GM18517 (cell line): ENCODE results near the gene NEURL2.
"Not testable (repeated sequence)": the region's sequence is repeated elsewhere in the genome, so short reads cannot be mapped to it uniquely, and the experiment has no call there.

Experiments used
- ATAC-seq: cut with Tn5 transposase; IDR thresholded peaks from one replicate; pipeline ENCODE4 v1.9.1; 2021; ENCODE audit warnings: mild to moderate bottlenecking, moderate library complexity; ENCODE audit not compliant: unreplicated experiment

NEURL2 gene

DNA sequence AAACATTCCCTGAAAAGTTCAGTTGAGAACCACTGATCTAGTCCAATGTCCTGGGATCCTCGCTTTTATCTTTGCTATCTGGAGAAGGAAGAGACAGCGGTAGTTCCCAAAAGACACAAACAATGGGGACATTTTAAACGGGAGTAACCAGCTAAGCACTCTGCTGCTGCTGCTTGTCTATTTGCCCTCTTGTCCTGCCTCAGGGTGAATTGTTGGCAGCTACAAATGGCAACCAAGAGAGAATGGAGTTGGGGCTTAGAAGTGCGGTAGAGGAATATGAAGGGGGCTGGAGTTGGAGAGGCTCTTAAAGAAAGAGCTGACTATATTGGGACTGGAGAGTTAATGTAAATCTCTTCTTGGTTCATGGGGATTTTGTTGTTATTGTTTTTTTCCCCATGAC, 16.4 kb downstream of the NEURL2 start:
- no peak for ATAC-seq

DNA sequence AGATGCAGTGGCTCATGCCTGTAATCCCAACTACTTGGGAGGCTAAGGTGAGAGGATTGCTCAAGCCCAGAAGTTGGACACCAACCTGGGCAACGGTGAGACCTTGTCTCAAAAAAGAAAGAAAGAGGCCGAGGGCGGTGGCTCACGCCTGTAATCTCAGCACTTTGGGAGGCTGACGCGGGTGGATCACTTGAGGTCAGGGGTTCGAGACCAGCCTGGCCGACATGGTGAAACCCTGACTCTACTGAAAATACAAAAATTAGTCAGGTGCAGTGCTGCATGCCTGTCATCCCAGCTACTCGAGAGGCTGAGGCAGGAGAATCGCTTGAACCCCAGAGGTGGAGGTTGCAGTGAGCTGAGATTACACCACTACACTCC, 16.9 kb downstream of the NEURL2 start:
- ATAC-seq, result not testable (repeated sequence)

DNA sequence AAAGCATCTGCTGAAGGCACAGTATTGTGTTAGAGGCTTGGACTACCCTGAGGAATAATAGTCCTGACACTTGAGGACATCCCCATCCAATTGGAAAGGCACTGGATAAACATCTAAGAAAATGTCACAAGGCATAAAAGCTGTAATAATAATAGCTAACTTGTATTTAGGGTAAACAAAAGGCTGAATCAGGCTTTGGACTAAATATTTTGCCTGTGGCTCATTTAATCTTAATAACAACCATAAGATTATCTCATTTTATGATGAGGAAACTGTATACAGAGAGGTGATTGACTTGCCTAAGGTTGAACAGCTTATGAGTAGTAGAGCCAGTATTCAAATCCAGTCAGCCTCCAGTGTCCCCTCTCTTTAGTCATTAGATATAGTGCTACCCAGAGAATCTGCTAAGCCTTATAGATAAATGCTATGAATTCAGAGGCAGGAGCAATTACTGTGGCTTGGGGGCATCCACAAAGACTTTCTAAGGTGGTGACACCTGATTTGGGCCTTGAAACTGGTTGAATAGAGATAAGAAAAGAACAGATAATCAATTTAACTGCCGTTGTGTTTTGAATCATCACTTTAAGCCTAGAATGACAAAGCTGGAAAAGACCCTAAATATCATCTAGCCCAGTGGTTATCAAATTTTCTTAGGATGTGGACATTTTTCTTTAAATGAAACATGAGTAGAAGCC, 17.5 kb downstream of the NEURL2 start:
- ATAC-seq, result no peak

DNA sequence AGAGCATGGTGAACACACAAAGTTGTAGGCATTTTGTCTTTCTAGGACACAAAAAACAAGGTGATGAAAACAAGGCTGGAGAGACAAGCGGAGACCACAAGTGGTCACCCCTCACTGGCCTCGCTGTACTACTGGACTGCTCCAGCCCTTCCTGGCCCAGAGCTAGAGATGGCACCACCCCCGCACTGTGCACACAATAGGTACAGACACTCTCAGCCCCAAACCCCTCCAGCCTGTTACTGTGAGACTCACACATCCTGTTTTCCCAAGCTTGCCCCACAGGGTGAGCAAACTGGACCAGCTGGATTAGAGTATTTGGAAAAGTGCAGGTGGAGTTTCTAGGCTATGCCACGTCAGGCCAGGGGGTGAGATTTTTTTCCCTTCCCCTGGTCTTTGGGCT, 18.4 kb downstream of the NEURL2 start:
- ATAC-seq, result no peak

DNA sequence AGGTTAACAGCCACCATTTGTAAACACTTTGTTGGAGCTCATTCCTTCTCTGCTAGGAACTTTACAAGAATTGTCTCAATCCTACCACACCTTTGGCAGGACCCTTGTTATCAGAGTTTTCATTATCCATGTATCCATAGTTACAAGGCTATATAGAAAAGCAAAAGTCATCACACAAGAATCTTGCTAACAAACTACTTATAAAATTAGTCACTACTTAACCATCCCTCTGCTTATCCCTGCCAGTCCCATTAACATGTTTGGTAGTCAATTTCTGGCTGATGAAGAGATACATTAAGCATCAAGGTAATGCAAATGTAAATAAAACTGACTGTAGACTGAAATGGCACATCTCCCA, 23.2 kb downstream of the NEURL2 start:
- ATAC-seq, result no peak

DNA sequence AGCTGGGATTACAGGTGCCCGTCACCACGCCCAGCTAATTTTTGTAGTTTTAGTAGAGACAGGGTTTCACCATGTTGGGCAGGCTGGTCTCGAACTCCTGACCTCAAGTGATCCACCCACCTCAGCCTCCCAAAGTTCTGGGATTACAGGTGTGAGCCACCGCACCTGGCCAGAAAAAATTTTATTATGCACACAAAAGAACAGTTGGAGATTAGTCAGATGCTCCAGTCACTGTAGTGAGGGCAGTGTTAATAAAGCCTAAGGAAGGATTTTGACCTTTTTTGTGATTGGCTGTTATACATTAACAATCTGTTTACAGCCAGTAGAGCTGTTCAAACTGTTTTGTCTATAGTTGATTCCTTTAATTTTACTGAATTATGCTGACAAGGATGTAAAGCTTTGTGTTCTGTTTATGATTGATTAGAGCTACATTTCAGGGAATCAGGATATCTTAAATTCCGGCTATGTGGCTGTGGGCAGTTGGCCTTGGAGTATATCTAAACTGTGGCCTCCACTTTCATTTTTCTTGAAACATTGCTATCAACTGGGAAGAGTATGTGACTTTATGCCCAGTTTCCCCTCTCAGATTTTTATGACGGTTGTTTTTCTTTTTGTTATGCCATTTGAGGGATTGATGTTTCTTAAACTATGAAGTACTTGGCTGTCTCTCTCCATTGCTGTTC, 23.7 kb downstream of the NEURL2 start:
- ATAC-seq, result no peak

DNA sequence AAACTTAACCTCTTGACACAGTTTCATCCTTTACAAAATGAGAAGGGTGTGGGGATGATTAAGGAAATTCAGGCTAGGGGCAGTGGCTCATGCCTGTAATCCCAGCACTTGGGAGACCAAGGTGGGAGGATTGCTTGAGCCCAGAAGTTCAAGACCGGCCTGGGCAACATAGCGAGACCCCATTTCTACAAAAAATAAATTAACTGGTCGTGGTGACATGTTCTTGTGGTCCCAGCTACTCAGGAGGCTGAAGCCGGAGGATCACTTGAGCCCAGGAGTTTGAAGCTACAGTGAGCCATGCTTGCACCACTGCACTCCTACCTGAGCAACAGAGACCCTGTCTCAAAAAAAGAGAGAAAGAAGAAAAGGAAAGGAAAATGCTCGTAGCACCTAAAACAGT, 24.6 kb downstream of the NEURL2 start:
- ATAC-seq, result no peak

DNA sequence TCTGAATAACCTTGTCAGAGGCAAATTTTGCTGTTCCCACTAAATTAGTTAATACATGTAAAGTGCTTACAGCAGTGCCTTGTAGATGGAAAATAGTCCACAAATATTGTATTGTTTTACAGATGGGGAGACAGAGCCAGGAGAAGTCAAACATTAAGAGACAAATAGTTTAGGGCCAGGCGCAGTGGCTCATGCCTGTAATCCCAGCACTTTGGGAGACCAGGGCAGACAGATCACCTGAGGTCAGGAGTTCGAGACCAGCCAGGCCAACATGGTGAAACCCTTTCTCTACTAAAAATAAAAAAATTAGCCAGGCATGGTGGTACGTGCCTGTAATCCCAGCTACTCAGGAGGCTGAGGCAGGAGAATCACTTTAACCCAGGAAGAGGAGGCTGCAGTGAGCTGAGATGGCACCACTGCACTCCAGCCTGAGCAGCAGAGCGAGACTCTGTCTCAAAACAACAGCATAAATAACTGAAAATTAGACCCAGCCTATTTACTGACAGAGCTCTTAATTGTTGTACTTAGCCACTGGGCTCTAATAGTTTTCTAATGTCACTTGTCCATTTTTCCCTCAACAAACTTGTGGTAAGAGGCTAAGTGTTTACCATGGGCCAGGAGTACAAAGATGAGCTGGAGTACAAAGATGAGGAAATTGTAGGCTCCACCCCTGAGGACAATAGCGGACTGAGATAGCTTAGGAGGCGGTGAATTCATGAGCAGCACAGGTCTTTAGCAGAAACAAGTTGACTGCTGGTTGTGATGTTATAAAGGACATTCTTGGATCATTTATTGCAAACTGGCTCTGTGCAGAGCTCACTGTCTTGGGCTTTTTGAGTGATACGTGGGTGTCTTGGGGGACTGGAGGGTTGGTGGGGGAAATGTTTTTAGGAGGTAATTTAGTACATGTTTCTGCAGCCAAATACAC, 27.2 kb downstream of the NEURL2 start:
- no peak for ATAC-seq

DNA sequence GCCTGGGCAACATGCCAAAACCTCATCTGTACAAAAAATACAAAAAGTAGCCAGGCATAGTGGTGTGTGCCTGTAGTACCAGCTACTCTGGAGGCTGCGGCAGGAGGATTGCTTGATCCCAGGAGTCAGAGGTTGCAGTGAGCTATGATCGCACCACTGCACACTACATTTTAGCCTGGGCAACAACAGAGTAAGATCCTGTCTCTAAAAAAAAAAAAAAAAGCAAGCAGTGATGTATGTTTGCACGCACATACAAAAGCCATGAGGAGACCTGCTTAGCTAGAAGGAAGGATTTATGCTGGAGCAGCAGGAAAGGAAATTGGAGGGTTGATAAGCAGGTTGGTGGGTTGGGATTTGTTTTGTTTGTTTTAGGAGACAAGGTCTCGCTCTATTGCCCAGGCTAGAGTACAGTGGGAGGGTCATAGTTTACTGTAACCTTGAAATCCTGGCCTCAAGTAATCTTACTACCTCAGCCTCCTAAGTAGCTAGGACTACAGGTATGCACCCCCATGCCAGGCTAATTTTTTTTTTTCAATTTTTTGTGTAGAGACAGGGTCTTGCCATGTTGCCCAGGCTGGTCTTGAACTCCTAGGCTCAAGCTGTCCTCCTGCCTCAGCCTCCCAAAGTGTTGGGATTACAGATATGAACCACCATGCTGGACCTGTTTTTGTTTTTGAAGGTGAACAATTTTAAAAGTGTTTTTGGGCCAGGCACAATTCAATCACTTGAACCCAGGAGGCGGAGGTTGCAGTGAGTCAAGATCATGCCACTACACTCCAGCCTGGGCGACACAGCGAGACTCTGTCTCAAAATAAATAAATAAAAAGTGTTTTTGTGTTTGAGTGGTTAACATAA, 29.6 kb downstream of the NEURL2 start:
- ATAC-seq, result no peak

DNA sequence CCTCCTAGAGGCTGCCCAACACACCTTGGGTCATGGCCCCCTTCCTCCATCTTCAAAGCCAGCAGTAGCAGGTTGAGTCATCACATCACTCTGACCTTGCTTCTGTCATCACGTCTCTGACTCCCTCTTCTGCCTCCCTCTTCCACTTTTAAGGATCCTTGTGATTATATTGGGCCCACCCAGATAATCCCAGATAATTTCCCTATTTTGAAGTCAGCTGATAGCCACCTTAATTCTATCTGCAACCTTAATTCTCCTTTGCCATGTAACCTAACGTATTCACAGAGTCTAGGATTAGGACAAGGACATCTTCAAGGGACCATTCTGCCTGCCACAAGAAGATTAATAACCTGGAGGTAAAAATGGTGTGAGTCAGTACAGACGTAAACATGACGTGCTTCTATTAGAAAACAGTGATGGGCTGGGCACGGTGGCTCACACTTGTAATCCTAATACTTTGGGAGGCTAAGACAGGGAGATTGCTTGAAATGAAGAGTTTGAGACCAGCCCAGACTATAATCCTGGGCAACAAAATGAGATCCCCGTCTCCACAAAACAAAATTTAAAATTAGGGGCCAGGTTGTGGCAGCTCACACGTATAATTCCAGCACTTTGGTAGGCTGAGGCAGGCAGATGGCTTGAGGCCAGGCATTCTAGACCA, 30.3 kb downstream of the NEURL2 start:
- ATAC-seq, result no peak

DNA sequence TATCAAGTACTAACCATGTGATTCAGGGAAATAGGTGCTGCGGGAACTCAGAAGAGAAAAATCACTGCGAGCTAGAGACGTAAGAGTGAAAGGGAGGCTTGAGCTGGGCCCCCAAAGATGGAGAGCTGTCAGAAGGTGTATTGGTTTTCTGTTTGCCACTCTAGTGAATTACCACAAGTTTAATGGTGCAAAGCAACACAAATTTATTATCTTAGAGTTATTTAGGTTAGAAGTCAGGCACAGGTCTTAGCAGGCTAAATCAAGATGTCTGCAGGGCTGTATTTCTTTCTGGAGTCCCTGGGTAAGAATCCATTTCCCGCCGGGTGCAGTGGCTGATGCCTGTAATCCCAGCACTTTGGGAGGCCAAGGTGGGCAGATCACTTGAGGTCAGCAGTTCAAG, 31.1 kb downstream of the NEURL2 start:
- no peak for ATAC-seq

DNA sequence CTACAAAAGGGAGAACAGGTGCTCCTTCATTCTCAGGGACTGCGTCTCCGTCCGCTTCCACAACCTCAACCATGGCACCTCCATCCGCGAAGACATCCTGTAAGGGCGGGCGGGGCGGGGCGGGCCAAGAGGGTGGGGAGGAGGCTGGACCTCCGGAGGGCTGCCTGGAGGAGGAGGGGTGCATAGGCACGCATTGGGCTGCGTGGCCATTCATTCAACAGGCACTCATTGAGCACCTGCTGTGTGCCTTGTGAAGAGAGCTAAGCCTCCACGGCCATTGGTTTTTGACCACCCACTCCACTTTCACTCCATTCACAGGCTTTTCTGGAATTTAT, 33.2 kb downstream of the NEURL2 start:
- no peak for ATAC-seq

DNA sequence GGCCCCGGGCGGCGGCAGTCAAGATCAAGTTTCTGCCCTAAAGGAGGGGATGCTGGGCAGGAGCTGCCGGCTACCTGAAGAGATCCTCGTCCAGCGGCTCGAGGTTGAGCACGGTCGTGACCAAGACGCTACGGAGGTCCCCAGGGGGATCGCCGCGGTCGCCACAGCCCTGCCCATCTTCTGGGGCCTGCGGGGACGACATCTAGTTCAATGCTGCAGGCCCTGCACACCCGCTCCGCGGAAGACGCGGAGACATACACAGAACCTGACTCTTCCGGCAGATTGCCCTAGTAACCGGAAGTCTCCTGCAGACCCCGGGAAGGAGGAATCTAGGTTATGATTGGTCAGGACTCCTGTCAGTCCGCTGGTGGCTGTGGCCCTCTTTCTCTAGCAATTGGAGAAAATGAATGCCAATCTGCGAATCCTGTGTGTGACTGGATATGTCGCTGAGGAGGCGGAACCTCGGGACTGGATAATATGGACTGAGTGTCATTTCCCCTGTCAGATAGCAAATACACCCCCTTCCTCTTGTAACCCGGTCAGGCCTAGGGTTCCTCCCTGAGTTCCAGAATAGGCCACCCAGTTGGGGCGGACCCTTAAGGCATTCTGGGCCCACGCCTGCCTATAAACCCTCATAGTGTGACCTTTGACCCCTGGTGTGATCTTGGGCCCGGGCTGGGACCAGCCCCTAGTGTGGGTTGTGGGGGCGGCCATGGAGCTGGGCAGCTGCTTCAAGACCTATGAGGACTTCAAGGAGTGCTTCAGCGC, 33.7 kb downstream of the NEURL2 start, which contains the start of the genes ACOT8 and ZSWIM3:
Gene ACOT8, minus strand, starts transcription at position 279 of the 768 bp plus-strand sequence. Its CDS starts 77 bp downstream, at position 202.
Gene ZSWIM3, plus strand, starts transcription at position 501 of the 768 bp plus-strand sequence. Its CDS starts 212 bp downstream, at position 713.
- ATAC-seq, result peak; percentile 96

DNA sequence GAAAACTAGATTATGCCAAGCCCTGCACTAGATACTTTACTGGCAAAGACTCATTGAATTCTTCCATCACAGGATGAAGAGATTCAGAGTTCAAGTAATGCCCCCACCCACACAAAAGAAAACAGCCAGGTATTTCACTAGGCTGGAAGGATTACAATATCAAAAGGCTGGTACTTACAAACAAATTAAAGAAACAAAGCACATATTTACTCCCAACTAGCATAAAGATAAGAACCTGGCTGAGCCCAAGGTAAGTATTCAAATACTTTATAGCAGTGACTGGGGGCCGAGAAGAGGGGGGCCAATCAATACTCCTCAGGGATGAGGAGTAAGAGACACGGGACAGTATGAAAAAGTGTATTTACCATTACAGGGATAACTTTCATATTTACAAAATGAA, 37.5 kb downstream of the NEURL2 start:
- ATAC-seq, result no peak

DNA sequence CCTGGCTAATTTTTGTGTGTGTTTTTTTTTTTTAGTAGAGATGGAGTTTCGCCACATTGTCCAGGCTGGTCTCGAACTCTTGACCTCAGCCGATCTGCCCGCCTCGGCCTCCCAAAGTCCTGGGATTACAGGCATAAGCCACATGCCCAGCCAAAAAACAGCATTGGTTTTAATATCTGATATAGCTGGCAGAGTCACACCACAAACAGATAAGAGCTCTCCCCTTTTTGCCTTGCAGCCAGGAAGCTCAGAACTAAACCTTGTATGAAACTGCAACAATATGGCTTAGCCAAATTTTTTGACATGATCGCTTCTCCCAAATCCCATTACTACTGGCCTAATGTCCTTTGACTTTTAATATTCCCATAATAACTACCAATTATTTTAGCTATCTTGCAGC, 38.7 kb downstream of the NEURL2 start:
- no peak for ATAC-seq

DNA sequence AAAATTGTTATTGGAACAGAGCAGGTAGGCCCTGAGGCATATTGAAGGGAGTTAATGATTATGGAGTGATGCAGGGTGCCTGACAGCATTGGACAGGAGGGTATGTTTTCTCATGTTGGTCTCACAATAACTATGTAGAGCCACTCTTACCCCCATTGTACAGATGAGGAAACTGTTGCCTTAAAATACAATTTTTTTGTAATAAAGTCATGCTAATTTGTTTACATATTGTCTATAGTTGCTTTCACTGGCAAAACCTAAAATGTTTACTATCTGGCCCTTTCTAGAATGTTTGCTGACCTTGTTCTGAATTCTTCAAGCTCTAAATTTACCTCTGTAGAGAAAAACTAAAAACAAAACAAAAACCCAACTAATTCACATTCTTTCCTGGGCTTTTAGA, 39.5 kb downstream of the NEURL2 start:
- no peak for ATAC-seq

DNA sequence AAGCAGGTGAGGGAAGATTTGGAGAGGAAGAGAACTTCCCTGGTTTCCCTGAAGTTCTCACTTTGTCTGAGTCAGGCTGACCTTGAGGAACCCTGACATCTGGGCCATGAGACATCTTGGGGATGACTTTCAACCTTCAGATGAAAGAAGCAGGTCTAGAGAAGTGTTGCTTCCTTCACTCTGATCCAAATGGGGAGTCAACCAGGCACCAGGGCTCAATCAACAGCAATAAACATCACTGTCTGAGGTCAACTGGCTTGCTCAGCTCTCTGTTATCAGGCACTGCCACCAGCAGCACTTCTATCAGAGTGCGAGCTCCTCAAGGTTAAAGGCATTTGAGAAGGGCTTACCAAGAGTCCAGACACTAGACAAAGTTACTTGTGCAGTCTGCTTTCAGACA, 40.1 kb downstream of the NEURL2 start:
- no peak for ATAC-seq

DNA sequence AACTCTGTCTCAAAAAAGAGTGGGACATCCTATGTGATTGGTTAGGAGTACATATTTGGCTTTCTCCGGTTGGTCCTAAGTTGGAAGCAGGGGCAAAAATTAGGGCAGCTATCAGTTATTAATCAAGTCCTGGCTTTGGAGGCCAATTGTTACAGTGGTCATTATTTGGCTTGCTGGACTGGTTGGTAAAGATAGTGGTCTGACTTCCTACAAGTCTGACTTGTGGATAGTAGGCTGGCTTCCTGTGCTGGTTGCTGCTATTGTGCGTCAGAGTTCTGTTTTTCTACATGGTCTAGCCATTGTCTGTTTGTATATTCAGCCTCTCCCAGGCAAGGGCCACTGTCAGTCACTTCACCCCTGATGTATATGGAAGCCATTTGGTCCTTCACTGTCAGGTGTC, 40.8 kb downstream of the NEURL2 start:
- no peak for ATAC-seq

DNA sequence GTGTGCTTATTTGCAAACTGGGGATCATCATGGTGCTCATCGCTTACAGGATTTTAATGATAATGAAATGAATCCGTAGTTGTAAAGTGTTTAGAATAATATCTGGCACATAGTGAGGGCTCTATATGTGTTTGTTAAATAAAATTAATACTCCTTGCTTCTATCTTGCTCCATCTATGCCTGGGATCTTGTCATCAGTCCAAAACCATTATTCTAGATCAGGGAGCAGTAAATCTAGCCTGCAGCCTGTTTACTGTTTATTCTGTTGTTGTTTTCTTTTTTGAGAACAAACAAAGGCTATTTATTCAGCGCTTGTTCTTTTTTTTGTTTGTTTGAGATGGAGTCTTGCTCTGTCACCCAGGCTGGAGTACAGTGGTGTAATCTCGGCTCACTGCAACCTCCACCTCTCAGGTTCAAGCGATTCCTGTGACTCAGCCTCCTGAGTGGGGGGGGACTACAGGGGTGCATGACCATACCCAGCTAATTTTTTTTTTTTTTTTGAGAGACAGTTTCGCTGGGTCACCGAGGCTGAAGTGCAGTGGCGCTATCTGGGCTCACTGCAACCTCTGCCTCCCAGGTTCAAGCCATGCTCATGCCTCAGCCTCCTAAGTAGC, 41.9 kb downstream of the NEURL2 start:
- ATAC-seq, result no peak
